Stimulated activated naive CD8-positive, alpha-beta T cell treated with anti-CD3 and anti-CD28 coated beads, Interleukin-15, Interleukin-2, amounts not matched to agents 100 U/mL and 50 U/mL, for 24 hours (primary cell): Measurements from ENCODE around the gene TIAM2.

Experiments
- ATAC-seq: fragments of 150-1000 bp; cut with Tn5 transposase; one replicate; pipeline ENCODE4 v1.10.0; 2021
- DNase-seq: peaks from one replicate; pipeline ENCODE4 v3.0.0; 2021

The TIAM2 gene

GRCh38 chr6:155128977-155129376 lies 133.9 kb downstream of the TIAM2 start:
- DNase-seq = no peak
- ATAC-seq = no peak

DNA sequence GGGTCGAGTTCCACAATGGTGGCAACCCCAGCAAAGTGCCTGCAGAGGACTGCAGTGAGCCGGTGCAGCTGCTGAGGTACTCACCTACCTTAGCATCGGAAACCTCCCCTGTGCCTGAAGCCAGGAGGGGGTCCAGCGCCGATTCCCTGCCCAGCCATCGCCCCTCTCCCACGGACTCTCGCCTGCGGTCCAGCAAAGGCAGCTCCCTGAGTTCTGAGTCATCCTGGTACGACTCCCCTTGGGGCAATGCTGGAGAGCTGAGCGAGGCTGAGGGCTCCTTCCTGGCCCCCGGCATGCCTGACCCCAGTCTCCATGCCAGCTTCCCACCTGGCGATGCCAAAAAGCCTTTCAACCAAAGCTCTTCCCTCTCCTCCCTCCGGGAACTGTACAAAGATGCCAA lies 134.6 kb downstream of the TIAM2 start:
- DNase-seq = no peak
- no peak for ATAC-seq

- ATAC-seq = peak; percentile 67
- DNase-seq = no peak
Measured at GRCh38 chr6:155130161-155130853, 135.2 kb downstream of the TIAM2 start.

DNA sequence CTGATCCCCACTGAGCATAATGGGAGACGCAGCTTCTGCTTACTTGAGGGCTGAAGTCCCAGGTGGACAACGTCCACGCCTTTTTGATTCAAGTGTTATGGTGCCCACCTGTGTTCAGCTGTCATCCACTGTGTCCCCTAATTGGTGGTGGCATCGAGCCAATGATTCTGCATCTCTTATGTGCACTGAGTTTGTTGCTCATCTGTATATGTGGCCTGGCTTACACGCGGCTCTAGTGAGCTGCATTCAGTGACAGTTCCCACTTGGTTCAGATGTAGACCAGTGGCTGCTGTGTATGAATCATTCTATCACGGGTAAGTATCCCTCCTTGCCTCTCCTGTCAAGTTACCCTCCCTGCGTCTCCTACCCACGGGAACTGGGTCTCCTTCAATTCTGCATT lies 137.5 kb downstream of the TIAM2 start:
- ATAC-seq = no peak
- no peak for DNase-seq

DNA sequence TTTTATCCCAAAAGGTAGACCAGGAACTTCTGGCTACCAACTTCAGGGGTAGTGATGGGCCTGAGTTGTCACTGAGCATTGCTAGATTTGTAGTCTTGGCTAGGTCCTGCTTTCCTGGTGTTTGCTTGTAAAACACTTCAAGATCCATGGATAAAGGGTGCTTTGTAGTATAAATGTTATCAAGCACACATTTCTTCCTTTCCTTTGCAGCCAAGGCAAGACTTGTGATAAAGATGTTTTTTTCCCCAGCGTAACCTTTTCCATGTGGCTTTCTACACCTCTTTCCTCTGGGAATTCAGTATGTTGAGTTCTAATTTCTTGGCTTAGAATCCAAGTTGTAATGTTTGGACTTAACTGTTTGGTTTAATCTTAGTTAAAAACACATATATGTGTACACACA lies 145.9 kb downstream of the TIAM2 start:
- ATAC-seq (no peak), DNase-seq (no peak)

- ATAC-seq (no peak), DNase-seq (no peak)
Measured at GRCh38 chr6:155141512-155141911, 146.4 kb downstream of the TIAM2 start.

DNA sequence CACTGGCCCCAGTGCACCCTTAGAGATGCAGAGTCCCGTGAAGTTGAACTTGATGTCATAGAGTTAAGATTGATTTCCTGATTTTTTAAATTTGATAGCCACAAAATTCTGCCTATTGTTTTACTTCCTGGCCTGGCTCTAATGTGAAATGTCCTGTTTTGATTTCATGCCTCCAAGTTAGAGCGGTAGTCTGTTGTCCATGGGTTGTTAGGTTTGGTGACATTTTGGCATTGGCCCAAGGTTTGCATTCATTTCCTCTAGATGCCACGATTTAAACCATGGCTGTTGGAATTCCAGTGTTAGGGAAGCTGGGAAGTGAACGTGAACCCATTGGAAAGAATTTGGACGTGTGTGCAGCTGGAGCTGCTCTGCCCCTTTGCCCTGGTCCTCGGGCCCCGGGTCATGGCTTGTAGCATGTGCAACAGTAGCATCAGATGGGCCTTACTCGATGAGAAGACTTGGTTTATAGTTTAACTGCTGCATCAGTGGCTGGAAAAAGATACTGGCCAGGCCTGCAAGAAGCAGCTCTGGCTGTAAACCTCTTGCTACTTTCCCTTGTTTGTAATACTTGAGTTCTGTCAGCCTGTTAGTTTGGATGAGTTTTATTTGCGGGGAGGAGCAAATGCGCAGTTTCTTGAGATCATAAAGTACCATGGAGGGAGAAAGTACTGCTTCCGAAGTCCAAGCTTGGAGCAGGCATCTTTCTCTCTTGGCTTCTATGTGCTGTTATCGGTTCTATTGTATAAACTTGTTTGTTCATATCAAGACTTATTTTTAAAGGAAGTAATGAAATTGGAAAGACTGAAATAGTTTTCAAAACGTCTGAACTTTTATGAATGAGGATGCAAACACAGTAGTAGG lies 147.3 kb downstream of the TIAM2 start:
- ATAC-seq (no peak), DNase-seq (no peak)

DNA sequence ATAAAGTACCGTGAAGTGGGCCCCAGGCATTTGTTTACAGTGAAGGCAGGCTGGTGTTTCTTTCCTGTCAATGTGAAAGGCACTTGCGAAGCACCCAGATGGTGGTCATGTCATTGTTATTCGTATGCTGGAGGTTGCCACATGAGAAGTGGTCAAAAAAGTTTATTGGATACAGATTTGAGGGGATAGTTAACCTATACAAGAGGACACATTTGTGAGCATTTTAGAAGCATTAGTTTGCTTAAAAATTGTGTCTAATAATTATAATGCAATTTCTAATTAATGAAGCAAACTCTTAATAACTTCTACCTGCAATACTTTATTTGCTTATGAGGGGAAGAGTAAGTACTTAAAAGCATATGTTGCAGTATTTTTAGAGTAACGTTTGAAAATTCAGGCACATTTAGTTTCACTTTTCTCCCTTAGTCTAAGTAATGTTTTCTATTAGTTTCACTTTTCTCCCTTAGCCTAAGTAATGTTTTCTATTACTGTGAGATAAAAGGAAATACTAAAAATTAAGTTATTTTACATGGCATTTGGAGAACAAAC lies 148.0 kb downstream of the TIAM2 start:
- ATAC-seq = no peak
- no peak for DNase-seq

DNA sequence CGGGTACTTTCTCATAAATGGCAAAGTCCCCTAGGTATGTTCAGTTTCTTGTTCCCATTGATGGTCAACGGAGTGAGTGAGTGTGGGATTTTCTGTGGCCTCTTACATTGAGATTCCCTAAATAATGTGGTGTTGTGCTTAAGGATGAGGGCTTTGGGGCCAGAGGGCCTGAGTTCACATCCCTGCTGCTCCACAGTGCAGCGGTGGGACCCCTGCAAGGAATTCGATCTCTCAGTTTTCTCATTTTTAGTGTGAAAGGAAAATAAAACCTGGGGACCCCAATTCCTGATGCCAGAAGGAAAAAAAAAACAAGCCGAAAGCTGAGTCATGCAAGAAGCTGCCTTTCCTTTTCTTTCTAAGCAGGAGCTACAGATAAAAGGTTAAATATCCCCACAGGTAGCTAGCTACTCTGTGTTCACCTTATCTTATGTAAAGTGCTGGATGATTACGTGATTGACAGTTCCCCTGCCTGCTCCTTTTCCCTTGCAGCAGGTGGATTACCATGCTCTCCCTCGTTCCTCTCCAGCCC lies 148.5 kb downstream of the TIAM2 start:
- no peak for DNase-seq
- ATAC-seq = no peak

DNA sequence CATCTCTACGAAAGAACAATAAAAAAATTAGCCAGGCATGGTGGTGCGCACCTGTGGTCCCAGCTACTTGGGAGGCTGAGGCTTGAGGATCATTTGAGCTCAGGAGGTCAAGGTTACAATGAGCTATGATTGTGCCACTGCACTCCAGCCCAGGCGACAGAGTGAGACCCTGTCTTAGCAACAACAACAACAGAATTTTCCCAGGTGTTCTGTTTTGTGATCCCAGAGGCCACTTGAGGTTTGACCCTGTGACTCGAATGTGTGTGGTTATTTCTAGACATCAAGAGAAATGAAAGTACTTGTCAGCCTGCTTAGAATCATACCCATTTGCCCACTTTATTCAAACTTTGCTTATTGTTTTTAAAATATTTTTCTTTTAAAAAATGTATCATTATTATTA lies 151.1 kb downstream of the TIAM2 start:
- no peak for ATAC-seq
- DNase-seq = no peak

GRCh38 chr6:155147958-155148663 lies 153.0 kb downstream of the TIAM2 start:
- ATAC-seq = peak; percentile 85
- no peak for DNase-seq

DNA sequence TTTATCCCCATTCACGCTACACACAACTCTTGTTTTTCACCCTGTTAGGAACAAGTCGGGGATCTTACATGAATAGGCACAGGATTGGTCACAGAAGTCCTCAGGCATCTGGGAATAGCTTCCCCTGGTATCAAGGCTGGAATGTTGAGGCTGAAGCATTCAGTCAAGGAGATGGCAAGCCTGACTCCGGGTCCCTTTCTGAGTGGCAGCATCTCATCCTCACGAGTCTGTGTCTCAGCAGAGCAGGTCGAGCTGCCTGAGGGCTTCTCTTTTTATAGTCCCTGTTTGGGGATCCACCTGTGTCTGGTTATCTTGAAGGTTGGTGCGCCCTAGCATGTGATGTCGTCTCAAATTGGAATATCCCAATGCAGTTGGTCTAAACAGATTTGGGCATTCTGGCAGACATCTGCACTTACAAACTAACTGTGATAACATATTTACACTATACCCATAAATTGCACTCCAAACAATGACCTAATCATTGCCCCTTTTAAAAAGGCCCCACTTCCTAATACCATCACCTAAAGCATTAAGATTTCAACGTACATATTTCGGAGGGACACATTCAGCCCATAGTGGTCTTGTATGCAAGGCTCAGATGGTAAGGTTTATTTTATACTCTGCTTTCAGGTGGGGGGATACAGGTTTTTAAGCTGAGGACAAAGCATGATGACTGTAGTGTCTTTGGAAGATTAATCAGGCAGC lies 156.0 kb downstream of the TIAM2 start:
- DNase-seq (no peak), ATAC-seq (no peak)

- ATAC-seq (no peak), DNase-seq (no peak)
Measured at GRCh38 chr6:155152211-155153076, 157.3 kb downstream of the TIAM2 start.

GRCh38 chr6:155154158-155154830 lies 159.2 kb downstream of the TIAM2 start:
- peak; percentile 55 for DNase-seq
- ATAC-seq = peak; percentile 50

DNA sequence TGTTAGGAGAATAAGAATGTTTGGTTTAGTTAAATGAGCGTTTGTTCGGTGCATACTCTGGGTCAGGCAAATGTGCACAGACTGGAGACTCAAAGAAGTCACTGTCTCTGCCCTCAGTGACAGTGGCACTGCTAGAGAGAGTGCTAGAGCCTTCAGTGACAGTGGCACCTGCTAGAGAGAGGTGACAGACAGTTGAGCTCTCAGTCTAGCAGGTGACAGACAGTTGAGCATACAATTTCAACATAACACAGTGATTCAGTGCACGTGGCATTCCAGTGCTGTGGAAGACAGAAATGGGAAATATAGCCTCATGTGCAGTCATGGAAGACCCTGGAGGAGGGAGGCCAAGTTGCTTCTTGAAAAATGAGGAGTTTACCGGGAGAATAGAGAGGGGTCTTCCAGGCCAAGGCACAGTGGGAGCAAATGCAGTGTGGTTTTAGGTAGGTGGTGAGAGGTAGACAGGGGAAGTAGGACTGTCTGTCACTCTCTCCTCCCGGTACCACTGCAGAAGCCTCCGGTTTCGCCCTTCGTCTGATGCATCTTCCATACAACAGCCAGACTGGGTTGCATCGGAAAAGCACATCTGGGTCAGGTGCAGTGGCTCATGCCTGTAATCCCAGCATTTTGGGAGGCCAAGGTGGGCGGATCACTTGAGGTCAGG lies 160.8 kb downstream of the TIAM2 start:
- ATAC-seq (no peak), DNase-seq (no peak)

DNA sequence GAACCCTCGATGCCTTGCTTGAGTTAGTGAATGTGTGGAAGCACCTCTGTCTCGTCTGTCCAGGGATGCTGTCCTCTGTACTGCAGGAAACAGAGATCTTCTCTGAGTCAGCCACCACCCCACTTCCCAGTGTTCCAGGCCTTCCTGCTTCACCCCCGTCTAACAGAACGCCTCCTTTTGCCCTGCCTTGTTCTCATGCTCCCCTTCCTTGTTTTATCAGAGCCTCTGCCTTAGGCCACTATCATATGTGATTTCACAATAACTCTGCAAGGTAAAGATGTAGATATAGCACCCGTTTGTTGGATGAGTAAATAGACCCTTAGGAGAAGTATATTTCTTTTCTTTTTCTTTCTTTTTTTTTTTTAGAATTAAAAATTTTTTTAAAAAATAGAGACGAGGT lies 162.0 kb downstream of the TIAM2 start:
- DNase-seq (no peak), ATAC-seq (no peak)

DNA sequence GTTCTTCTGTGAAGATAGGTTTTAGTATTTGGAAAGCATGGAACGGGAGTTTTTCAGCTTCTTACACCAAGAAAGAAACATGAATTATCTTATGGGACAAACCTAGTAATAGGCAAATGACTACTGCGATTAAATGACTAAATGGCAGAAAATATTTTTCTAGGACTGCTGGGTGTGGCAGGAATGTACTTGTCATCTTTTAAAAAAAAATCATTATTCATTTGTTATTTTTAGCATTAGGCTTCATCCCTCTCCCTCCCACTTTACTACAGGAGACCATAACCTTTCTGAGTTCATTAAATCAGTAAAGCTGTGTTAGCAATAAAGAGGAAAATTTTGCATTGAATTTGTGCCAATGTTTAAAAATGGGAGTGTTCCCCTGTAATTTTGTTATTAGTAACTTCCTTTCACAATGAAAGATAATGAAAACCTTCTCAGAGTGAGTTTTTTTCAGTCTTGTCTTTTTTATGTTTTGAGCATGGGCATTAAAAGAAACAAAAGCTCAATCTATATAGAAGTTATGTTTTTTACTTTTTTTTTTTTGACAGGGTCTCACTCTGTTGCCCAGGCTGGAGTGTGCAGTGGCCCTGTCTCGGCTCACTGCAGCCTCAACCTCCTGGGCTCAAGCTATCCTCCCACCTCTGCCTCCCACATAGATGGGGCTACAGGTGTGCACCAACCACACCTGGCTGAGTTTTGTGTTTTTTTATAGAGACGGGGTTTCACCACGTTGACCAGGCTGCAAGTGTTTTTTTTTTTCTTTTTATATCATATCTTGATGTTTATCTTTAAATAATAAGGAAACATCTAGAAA lies 163.1 kb downstream of the TIAM2 start:
- ATAC-seq = peak; percentile 30
- DNase-seq = no peak

DNA sequence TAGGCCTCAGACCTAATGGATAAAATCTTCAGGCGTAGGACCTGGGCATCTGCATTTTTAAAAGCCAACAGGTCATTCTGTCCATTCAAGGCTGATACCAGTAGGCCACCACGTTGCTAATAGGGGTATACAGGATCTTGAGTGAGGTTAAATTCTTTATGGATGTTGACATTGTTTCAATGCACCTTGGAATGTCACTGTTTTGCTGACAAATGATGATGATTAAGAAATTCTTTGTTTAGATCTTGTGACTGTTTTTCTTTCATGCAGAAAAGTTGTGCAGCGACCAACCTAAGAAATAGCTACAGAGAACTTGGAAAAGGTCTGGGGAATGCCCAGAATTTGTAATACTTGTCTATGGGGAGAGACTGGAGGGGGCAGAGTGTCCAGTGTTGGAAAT lies 167.6 kb downstream of the TIAM2 start:
- ATAC-seq (no peak), DNase-seq (no peak)

- ATAC-seq (no peak), DNase-seq (no peak)
Measured at GRCh38 chr6:155163601-155164000, 168.5 kb downstream of the TIAM2 start.
